Panc1 (cell line): ENCODE data around the gene PHYHIPL. TPM values are rescaled to one million over a fixed set of nuclear protein-coding genes. Genes with fewer than 3 reads are reported as not detected.
A peak's percentile ranks its signal among the peaks of the same experiment; 100 is the strongest.

Experiments
- ATAC-seq: fragments of 200-7000 bp; cut with Tn5 transposase; 2 replicates; pipeline ENCODE4 v1.9.1; 2020; ENCODE audit warnings: mild to moderate bottlenecking, moderate library complexity
- Bru-seq: library from RNA; stranded (reverse); fragments of 400-500 nt; gene quantifications from one replicate; lab custom pipeline; 2021; lab: Mats Ljungman, UMichigan
- BruChase-seq, 2 experiments: library from RNA; stranded (reverse); fragments of 400-500 nt; gene quantifications; one replicate each; lab custom pipeline; 2021; lab: Mats Ljungman, UMichigan
- BruUV-seq: library from RNA; stranded (reverse); fragments of 400-500 nt; replicated peaks from 2 replicates; lab custom pipeline; 2021; lab: Mats Ljungman, UMichigan
- CTCF ChIA-PET: fragments of 300-600 bp; sonication (Branson Sonifier 250); formaldehyde crosslinking; loops from one replicate; lab custom pipeline; 2022; ENCODE audit warnings: antibody characterized with exemption; lab: Charles Lee
- POLR2A ChIA-PET: fragments of 300-600 bp; sonication (Branson Sonifier 250); formaldehyde crosslinking; loops from one replicate; lab custom pipeline; 2022; ENCODE audit warnings: antibody characterized with exemption; lab: Charles Lee
- DNase-seq: peaks from one replicate; pipeline ENCODE4 v3.0.0-alpha.2; 2010; ENCODE audit warnings: low read depth, low spot score
- H3K27ac ChIP-seq: 2 replicates; pipeline ENCODE4 v1.5.1; 2011; ENCODE audit warnings: mild to moderate bottlenecking, low read length, inconsistent platforms
- H3K27me3 ChIP-seq: fragments of 200-500 bp; sonication (Bioruptor generic); 2 replicates; pipeline ENCODE4 v1.6.0; 2014; ENCODE audit warnings: low read length, inconsistent platforms; ENCODE audit not compliant: control insufficient read depth, insufficient read depth
- H3K36me3 ChIP-seq: fragments of 200-500 bp; sonication (Bioruptor generic); 2 replicates; pipeline ENCODE4 v1.5.1; 2014; ENCODE audit warnings: inconsistent platforms, mild to moderate bottlenecking, low read length, moderate library complexity; ENCODE audit not compliant: control insufficient read depth, insufficient read depth
- H3K4me1 ChIP-seq: 2 replicates; pipeline ENCODE4 v1.5.1; 2011; ENCODE audit warnings: inconsistent platforms, mild to moderate bottlenecking, low read length, moderate library complexity; ENCODE audit not compliant: control insufficient read depth, insufficient read depth
- H3K4me3 ChIP-seq, 2 experiments: 2 replicates each; pipeline ENCODE4 v1.5.1; 2011 to 2012; ENCODE audit warnings: low read depth in 2 of 2, low read length in 2 of 2, mild to moderate bottlenecking in 2 of 2, inconsistent platforms in 1 of 2, moderate library complexity in 1 of 2
- H3K9me3 ChIP-seq: fragments of 200-500 bp; sonication (Bioruptor generic); 2 replicates; pipeline ENCODE4 v1.5.1; 2014; ENCODE audit warnings: low read depth, mild to moderate bottlenecking, inconsistent platforms, low read length, moderate library complexity; ENCODE audit not compliant: control insufficient read depth, insufficient read depth
- CTCF ChIP-seq: fragments of 450-650 bp; IDR thresholded peaks from 2 replicates; pipeline ENCODE4 v1.5.1; 2017; ENCODE audit warnings: mild to moderate bottlenecking
- POLR2AphosphoS5 ChIP-seq: IDR thresholded peaks from 2 replicates; pipeline ENCODE4 v1.6.1; 2012; ENCODE audit warnings: mild to moderate bottlenecking, low read depth, low read length, moderate library complexity
- REST ChIP-seq, 2 experiments: IDR thresholded peaks; 2 replicates each; pipeline ENCODE4 v1.6.1; 2011 to 2012; ENCODE audit warnings: low read depth in 2 of 2, control low read depth in 1 of 2, low read length in 1 of 2, mild to moderate bottlenecking in 1 of 2, moderate library complexity in 1 of 2; ENCODE audit not compliant: insufficient read depth in 1 of 2
- SIN3A ChIP-seq: IDR thresholded peaks from 2 replicates; pipeline ENCODE4 v1.6.1; 2012; ENCODE audit warnings: low read depth, mild to moderate bottlenecking, low read length, moderate library complexity, borderline replicate concordance; ENCODE audit not compliant: insufficient read depth
- TCF7L2 ChIP-seq: IDR thresholded peaks from 2 replicates; pipeline ENCODE4 v1.6.1; 2011; ENCODE audit warnings: mild to moderate bottlenecking, low read depth, low read length, inconsistent platforms
- in situ Hi-C: cut with HindIII; loops from 2 replicates; pipeline ENCODE4 v1.10.0; 2016; ENCODE audit warnings: low sequenced_read_pairs, low pct_unique_long_range_greater_than_20kb
- intact Hi-C: fragments of 100-400 bp; cut with micrococcal nuclease; formaldehyde crosslinking; loops from one replicate; pipeline ENCODE4 v1.10.0; 2022; ENCODE audit not compliant: unreplicated experiment
- long read RNA-seq: library from polyadenylated mRNA; unstranded; transcript quantifications from one replicate; pipeline ENCODE4 v2.0.0, GENCODE V29; 2021; ENCODE audit not compliant: unreplicated experiment
- polyA plus RNA-seq: library from polyadenylated mRNA; unstranded; fragments of >200 nt; gene quantifications from one replicate; pipeline ENCODE4 v1.2.1, GENCODE V29; 2012; ENCODE audit warnings: missing spikeins; ENCODE audit not compliant: insufficient read length
- total RNA-seq: library from RNA; stranded (reverse); gene quantifications from one replicate; pipeline ENCODE4 v1.2.1, GENCODE V29; 2021; ENCODE audit not compliant: unreplicated experiment

PHYHIPL gene
- not detected for total RNA-seq
- not detected for polyA plus RNA-seq
- Bru-seq, nascent RNA, result percentile 15 among the genes with signal in this experiment
- BruChase-seq, experiment 1, labeled RNA remaining after a 2-hour chase, result percentile 13 among the genes with signal in this experiment
- BruChase-seq, experiment 2, labeled RNA remaining after a 6-hour chase, result percentile 20 among the genes with signal in this experiment
- long read RNA-seq, result 0 reads

GRCh38 chr10:59176241-59177030 lies at the start of gene PHYHIPL:
Gene PHYHIPL (plus strand): TSS chr10:59176643. CDS start chr10:59176854, 211 bp downstream.
- no peak for ATAC-seq
- H3K27ac ChIP-seq, result no peak within 1 kb of the TSS
- in situ Hi-C loops, result no loop called here

GRCh38 chr10:59126991-59127390 lies 49.5 kb upstream of the PHYHIPL start:
- Histone ChIP-seq H3K27me3 (no peaks in the 10 kb centered on the region), H3K4me1 (no peaks in the 10 kb centered on the region), H3K36me3 (no peaks in the 10 kb centered on the region), H3K4me3 (no peak overlapping the region), H3K9me3 (no peaks in the 10 kb centered on the region), H3K27ac (no peak overlapping the region)
- DNase-seq (no peak), ATAC-seq (no peak)
- ChIA-PET CTCF (no interaction called here), POLR2A (no interaction called here)
- in situ Hi-C loops (no loop called here), intact Hi-C loops (no loop called here)
- TF ChIP-seq SIN3A, result no peak
- no TSS peak for BruUV-seq

More at GRCh38 chr10:59176241-59177030, at the start of gene PHYHIPL:
- no TSS peak for BruUV-seq
- Histone ChIP-seq H3K4me3 (peak within 1 kb of the TSS in 1 of 2 experiments; percentile 18; a peak in 3 of 4 replicates), H3K4me1 (no peaks in the 10 kb centered on the region), H3K36me3 (no peaks in the 10 kb centered on the region), H3K9me3 (no peaks in the 10 kb centered on the region; the same call in 1 of the 2 replicates), H3K27me3 (no peaks in the 10 kb centered on the region)
- CTCF ChIA-PET, result no interaction called here
- POLR2A ChIA-PET, result interaction anchor here (0.6 kb wide), 1 partner anchor 782 kb away, joined by 6 read pairs; no protein-coding TSS in a partner anchor
- TF ChIP-seq POLR2AphosphoS5 (no peak), CTCF (no peak)
- DNase-seq, result no peak
- intact Hi-C loops, result no loop called here

GRCh38 chr10:59127991-59128390 lies 48.5 kb upstream of the PHYHIPL start:
- BruUV-seq, result no TSS peak
- H3K27me3 ChIP-seq, result no peaks in the 10 kb centered on the region
- intact Hi-C loops (no loop called here), in situ Hi-C loops (no loop called here)
- no peaks in the 10 kb centered on the region for H3K4me1 ChIP-seq
- ChIA-PET CTCF (interaction anchor here (0.8 kb wide), 1 partner anchor 1315 kb away, joined by 3 read pairs; no protein-coding TSS in a partner anchor), POLR2A (no interaction called here)
- H3K27ac ChIP-seq, result no peak overlapping the region
- no peaks in the 10 kb centered on the region for H3K36me3 ChIP-seq
- no peaks in the 10 kb centered on the region for H3K9me3 ChIP-seq
- DNase-seq, result no peak
- ATAC-seq, result no peak
- no peak overlapping the region for H3K4me3 ChIP-seq
- TF ChIP-seq SIN3A (no peak), POLR2AphosphoS5 (no peak), REST (IDR thresholded peaks at IDR 0.05; ENCODE audit: insufficient read depth in 1 of 2, low read depth in 2 of 2, low read length in 1 of 2) (no peak), CTCF (no peak), TCF7L2 (no peak)
